Cardiac muscle cell (in vitro differentiated cells and primary cell): Measurements from ENCODE around the gene CTNNA2. TPM values are rescaled to one million over a fixed set of nuclear protein-coding genes. Genes with fewer than 3 reads are reported as not detected.

ENCODE experiments used
- DNase-seq, 2 donors: peaks; one replicate each; pipeline versions ENCODE4 v3.0.0 to v3.0.0-alpha.2; 2010 to 2017; ENCODE audit warnings: low read depth in 1 of 2, low spot score in 1 of 2
- H3K27ac ChIP-seq: fragments of 200-600 bp; sonication (generic); 2 replicates; pipeline ENCODE4 v1.5.1; 2016
- H3K27me3 ChIP-seq: fragments of 200-600 bp; sonication (generic); 2 replicates; pipeline ENCODE4 v1.6.0; 2016; ENCODE audit warnings: control low read depth
- H3K36me3 ChIP-seq: fragments of 200-600 bp; sonication (generic); 2 replicates; pipeline ENCODE4 v1.5.1; 2016; ENCODE audit warnings: control low read depth
- H3K4me1 ChIP-seq: fragments of 200-600 bp; sonication (generic); 2 replicates; pipeline ENCODE4 v1.8.1; 2017; ENCODE audit warnings: low read depth, mild to moderate bottlenecking, mixed run types
- H3K4me3 ChIP-seq: fragments of 200-600 bp; sonication (generic); 2 replicates; pipeline ENCODE4 v1.5.1; 2016; ENCODE audit warnings: mild to moderate bottlenecking
- H3K9me3 ChIP-seq: fragments of 200-600 bp; sonication (generic); 2 replicates; pipeline ENCODE4 v1.5.1; 2017; ENCODE audit warnings: low read depth, mild to moderate bottlenecking, control low read depth
- polyA plus RNA-seq: library from polyadenylated mRNA; unstranded; fragments of >200 nt; fragmentation: Nextera tagmentation; extraction: Ambion mirVana; gene quantifications from 2 replicates; pipeline ENCODE4 v1.2.1, GENCODE V29; 2016
- total RNA-seq: library from RNA; depleted of rRNA; stranded (reverse); fragments of >200 nt; gene quantifications from 2 replicates; pipeline ENCODE4 v1.2.3, GENCODE V29; 2016
- TF ChIP-seq, protein P1 (sequence below): IDR thresholded peaks from 2 replicates; pipeline ENCODE4 v1.5.1; 2012; ENCODE audit warnings: low read depth, mild to moderate bottlenecking, low read length

CTNNA2 gene
- total and polyA plus RNA-seq, 2 experiments from 2014 or later, result 7.4 to 17.4 TPM

DNA sequence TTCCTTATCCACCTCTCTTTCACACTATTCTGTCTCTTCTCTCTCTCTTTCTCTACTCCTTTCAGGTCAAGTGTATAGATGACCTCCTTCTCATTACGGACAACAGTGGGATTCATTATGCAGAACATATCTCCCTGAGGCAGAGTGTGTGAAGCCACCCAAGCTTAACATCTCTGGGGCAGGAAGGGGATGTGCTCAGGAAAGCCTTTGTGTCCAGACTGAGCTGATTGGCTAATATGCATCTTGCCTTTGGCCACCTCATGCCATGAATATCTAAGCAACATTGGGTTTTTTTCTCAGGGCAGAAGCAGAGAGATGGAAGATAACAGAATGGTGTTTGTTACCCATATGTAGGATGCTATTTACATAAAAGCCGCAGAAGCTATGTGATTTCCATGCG, 1003.1 kb downstream of the CTNNA2 start:
- no peak for DNase-seq
- H3K36me3 ChIP-seq, result no peaks in the 10 kb centered on the region
- H3K4me3 ChIP-seq, result no peak overlapping the region
- no peaks in the 10 kb centered on the region for H3K9me3 ChIP-seq
- TF ChIP-seq, protein P1, sequence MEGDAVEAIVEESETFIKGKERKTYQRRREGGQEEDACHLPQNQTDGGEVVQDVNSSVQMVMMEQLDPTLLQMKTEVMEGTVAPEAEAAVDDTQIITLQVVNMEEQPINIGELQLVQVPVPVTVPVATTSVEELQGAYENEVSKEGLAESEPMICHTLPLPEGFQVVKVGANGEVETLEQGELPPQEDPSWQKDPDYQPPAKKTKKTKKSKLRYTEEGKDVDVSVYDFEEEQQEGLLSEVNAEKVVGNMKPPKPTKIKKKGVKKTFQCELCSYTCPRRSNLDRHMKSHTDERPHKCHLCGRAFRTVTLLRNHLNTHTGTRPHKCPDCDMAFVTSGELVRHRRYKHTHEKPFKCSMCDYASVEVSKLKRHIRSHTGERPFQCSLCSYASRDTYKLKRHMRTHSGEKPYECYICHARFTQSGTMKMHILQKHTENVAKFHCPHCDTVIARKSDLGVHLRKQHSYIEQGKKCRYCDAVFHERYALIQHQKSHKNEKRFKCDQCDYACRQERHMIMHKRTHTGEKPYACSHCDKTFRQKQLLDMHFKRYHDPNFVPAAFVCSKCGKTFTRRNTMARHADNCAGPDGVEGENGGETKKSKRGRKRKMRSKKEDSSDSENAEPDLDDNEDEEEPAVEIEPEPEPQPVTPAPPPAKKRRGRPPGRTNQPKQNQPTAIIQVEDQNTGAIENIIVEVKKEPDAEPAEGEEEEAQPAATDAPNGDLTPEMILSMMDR, result no peak
- no peaks in the 10 kb centered on the region for H3K27me3 ChIP-seq
- H3K4me1 ChIP-seq, result peaks cover 27% of the 10 kb centered on the region
- H3K27ac ChIP-seq, result no peak overlapping the region

DNA sequence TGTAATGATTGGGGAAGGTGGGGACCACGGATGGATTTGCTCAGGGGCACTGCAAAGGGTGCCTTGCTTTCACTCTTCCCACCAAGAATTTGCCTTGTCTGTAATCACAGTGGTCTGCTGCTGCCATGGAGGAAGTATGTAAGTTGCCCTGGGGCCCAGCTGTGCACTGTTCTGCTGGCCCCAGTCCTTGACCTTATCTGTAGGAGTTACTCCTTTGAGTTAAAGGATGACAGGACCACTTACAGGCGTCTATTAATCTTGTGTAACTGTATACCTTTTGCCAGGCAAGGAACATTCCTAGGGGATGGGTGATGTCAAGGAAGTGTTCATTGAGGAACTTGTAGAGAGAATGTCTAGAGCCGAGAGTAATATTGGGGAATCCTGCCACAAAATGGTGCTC, 1004.5 kb downstream of the CTNNA2 start:
- no peak overlapping the region for H3K4me3 ChIP-seq
- peak in 1 of 2 donors; percentile 90 for DNase-seq

DNA sequence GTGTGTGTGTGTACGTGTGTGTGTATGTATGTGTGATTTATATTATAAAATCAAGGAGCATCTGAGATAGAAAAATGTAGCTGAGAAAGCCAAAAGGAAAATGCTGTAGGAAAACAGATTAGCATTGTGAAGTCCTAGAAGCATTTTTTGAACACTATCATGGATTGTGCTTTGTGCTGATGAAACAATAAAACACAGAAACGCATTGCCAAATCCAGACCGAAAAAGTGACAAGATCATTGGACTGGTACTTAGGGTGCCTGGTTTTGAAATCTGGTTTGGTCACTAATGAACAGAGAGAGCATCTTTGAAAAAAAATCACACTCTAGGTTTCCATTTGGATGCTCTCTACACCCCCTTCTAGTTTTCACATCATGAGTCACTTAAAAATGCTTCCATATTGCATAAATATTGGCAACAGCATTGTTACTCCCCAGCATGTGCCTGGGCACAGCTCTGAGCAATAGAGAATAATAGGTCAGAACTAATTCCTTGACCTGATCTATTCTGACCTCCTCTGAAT, 1006.3 kb downstream of the CTNNA2 start:
- DNase-seq, result no peak
- no peak overlapping the region for H3K27ac ChIP-seq
- peaks cover 27% of the 10 kb centered on the region for H3K4me1 ChIP-seq
- no peaks in the 10 kb centered on the region for H3K36me3 ChIP-seq
- no peaks in the 10 kb centered on the region for H3K27me3 ChIP-seq
- no peak overlapping the region for H3K4me3 ChIP-seq
- TF ChIP-seq, protein P1, result no peak
- no peaks in the 10 kb centered on the region for H3K9me3 ChIP-seq

More for the DNA sequence above, 1004.5 kb downstream of the CTNNA2 start:
- Histone ChIP-seq H3K36me3 (no peaks in the 10 kb centered on the region), H3K27ac (peak overlapping the region; percentile 65), H3K27me3 (no peaks in the 10 kb centered on the region), H3K9me3 (no peaks in the 10 kb centered on the region), H3K4me1 (peaks cover 27% of the 10 kb centered on the region)
- TF ChIP-seq, protein P1, result no peak

DNA sequence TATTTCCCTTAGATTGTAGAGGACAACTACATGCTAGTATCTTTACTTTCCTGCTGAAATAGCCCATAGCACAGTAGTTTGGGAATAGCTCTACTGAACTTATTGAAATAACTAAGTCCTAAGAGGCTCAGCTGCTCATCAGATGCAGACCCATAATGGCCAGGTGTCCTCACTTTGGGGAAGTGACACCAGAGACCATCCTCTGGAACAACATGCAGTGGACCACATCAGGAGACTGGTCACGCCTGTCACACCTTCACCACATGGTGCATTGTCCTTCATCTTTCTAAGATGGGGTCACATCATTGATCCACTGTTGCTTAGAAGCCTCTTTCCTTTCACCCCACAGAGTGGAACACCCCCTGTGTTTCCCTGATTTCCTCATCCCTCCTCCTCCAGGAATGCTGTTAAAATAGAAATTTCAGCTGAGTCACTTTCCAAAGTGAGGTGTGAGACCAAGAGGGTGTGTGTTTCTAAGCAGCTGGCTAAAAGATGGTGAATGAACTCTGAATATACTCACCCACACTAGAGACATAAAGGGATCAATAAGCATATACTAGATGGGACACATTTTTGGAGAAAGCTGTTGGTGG, 1006.9 kb downstream of the CTNNA2 start:
- DNase-seq, result no peak
- no peak overlapping the region for H3K27ac ChIP-seq
- H3K9me3 ChIP-seq, result no peaks in the 10 kb centered on the region
- no peaks in the 10 kb centered on the region for H3K27me3 ChIP-seq
- H3K4me1 ChIP-seq, result peaks cover 27% of the 10 kb centered on the region
- no peaks in the 10 kb centered on the region for H3K36me3 ChIP-seq
- TF ChIP-seq, protein P1, result no peak
- no peak overlapping the region for H3K4me3 ChIP-seq

DNA sequence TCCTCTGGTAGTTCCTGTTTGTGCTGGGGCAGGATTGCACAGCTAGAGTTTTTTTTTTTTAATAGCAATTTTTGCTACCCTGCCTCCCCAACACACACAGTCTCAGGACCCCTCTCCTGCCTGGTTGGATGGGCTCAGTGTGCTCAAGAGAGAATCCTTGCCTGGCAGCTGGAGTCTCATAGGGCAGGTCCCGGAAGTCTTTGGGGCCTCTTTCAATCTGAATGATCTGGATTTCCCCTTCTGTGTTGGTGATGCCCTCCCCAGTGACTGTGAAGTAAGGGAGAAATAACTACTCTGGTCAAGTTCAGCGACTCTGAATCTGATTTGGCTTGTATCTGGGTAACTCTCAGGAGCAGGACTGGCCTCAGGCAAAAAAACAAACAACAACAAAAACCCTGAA, 1012.3 kb downstream of the CTNNA2 start:
- H3K36me3 ChIP-seq, result no peaks in the 10 kb centered on the region
- H3K9me3 ChIP-seq, result no peaks in the 10 kb centered on the region
- H3K4me3 ChIP-seq, result no peak overlapping the region
- H3K27ac ChIP-seq, result no peak overlapping the region
- no peaks in the 10 kb centered on the region for H3K4me1 ChIP-seq
- TF ChIP-seq, protein P1, result no peak
- DNase-seq, result no peak
- H3K27me3 ChIP-seq, result no peaks in the 10 kb centered on the region

DNA sequence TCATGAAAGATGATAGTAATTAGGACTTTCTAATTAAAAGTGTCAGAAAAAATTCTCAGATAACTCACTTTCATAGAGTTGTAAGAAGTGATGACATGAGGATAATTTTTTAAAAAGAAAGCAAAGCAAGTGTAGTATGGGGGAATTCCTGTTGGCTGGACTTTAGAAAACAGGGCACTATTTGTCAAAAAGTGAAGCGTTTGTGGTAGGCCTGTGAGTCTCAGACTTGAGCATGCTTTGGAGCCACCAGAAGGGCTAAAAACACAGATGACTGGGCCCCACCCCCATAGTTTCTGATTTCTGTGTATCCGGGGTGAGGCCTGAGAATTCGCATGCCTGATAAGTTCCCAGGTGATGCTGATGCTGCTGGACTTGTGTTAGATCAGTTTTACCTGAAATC, 1014.3 kb downstream of the CTNNA2 start:
- no peaks in the 10 kb centered on the region for H3K9me3 ChIP-seq
- no peak for DNase-seq
- TF ChIP-seq, protein P1, result no peak

More for the DNA sequence above, 1014.3 kb downstream of the CTNNA2 start:
- H3K36me3 ChIP-seq, result no peaks in the 10 kb centered on the region
- H3K27me3 ChIP-seq, result no peaks in the 10 kb centered on the region
- H3K27ac ChIP-seq, result no peak overlapping the region
- H3K4me3 ChIP-seq, result no peak overlapping the region
- H3K4me1 ChIP-seq, result no peaks in the 10 kb centered on the region
